ENCODE measurements around the gene TMX4.

- TF ChIP-seq POLR2A (IDR thresholded peaks at IDR 0.05) = no peak
- no peak for TF ChIP-seq CTCF (IDR thresholded peaks at IDR 0.05)
Observed at GRCh38 chr20:7938058-7938457, 81.5 kb downstream of the TMX4 start.

All from testis (tissue), 2 donors.